GM19239 (cell line): ENCODE measurements around the gene VLDLR.

Experiments used
- DNase-seq: peaks from one replicate; pipeline ENCODE4 v3.0.0; 2011; ENCODE audit warnings: low spot score; ENCODE audit not compliant: insufficient read length
- FAIRE-seq: peaks from 2 replicates; lab custom pipeline; 2011; peaks lifted over from hg19 to GRCh38; lab: Jason Lieb, UNC

The VLDLR gene

GRCh38 chr9:2620919-2621721, 467 bp upstream of the VLDLR start:
- DNase-seq (no peak), FAIRE-seq (no peak)

- FAIRE-seq = peak; percentile 4
- no peak for DNase-seq
These were observed 1.1 kb downstream of the VLDLR start for GRCh38 chr9:2622461-2623287.

- no peak for FAIRE-seq
- no peak for DNase-seq
These were observed 1.9 kb downstream of the VLDLR start for GRCh38 chr9:2623288-2624050.

- FAIRE-seq = no peak
- no peak for DNase-seq
These were observed 2.6 kb downstream of the VLDLR start for GRCh38 chr9:2624051-2624682.

GRCh38 chr9:2625427-2625826, 3.8 kb downstream of the VLDLR start:
- DNase-seq (no peak), FAIRE-seq (no peak)

- DNase-seq (no peak), FAIRE-seq (no peak)
These were observed 7.3 kb downstream of the VLDLR start for GRCh38 chr9:2628919-2629318.

GRCh38 chr9:2630158-2630557, 8.6 kb downstream of the VLDLR start:
- no peak for FAIRE-seq
- no peak for DNase-seq

- FAIRE-seq (no peak), DNase-seq (no peak)
These were observed 9.7 kb downstream of the VLDLR start for GRCh38 chr9:2631263-2631662.

- FAIRE-seq (no peak), DNase-seq (no peak)
These were observed 12.6 kb downstream of the VLDLR start for GRCh38 chr9:2634153-2634552.

GRCh38 chr9:2634818-2635217, 13.2 kb downstream of the VLDLR start:
- FAIRE-seq (no peak), DNase-seq (no peak)

- DNase-seq (no peak), FAIRE-seq (no peak)
These were observed 14.3 kb downstream of the VLDLR start for GRCh38 chr9:2635922-2636321.

- FAIRE-seq = no peak
- no peak for DNase-seq
These were observed 15.8 kb downstream of the VLDLR start for GRCh38 chr9:2637390-2637789.

GRCh38 chr9:2638871-2639673, 17.5 kb downstream of the VLDLR start:
- FAIRE-seq = peak; percentile 26
- no peak for DNase-seq

- no peak for FAIRE-seq
These were observed 18.2 kb downstream of the VLDLR start for GRCh38 chr9:2639786-2640185.

GRCh38 chr9:2640570-2640969, 19.0 kb downstream of the VLDLR start:
- FAIRE-seq = no peak
- DNase-seq = no peak

More at GRCh38 chr9:2639786-2640185, 18.2 kb downstream of the VLDLR start:
- no peak for DNase-seq

GRCh38 chr9:2641033-2641432, 19.4 kb downstream of the VLDLR start:
- FAIRE-seq (no peak), DNase-seq (no peak)

GRCh38 chr9:2642068-2642467, 20.5 kb downstream of the VLDLR start:
- no peak for DNase-seq

GRCh38 chr9:2645569-2645968, 24.0 kb downstream of the VLDLR start:
- DNase-seq = no peak
- FAIRE-seq = peak; percentile 11

More at GRCh38 chr9:2642068-2642467, 20.5 kb downstream of the VLDLR start:
- FAIRE-seq = no peak

GRCh38 chr9:2655411-2655901, 33.9 kb downstream of the VLDLR start:
- DNase-seq (no peak), FAIRE-seq (no peak)
